OCI-LY7 (cell line): Measurements from ENCODE around the gene OR1I1. TPM values are rescaled to one million over a fixed set of nuclear protein-coding genes. Genes with fewer than 3 reads are reported as not detected.

ENCODE experiments used
- BruUV-seq: library from RNA; stranded (reverse); fragments of 400-500 nt; replicated peaks from 2 replicates; lab custom pipeline; 2021; lab: Mats Ljungman, UMichigan
- CTCF ChIA-PET: fragments of 300-600 bp; sonication (Branson Sonifier 250); formaldehyde crosslinking; loops from one replicate; lab custom pipeline; 2022; ENCODE audit warnings: antibody characterized with exemption; ENCODE audit not compliant: unreplicated experiment; lab: Charles Lee
- POLR2A ChIA-PET: fragments of 300-600 bp; sonication (Branson Sonifier 250); formaldehyde crosslinking; loops from one replicate; lab custom pipeline; 2022; ENCODE audit warnings: antibody characterized with exemption; lab: Charles Lee
- DNase-seq: peaks from one replicate; pipeline ENCODE4 v3.0.0-alpha.2; 2015; ENCODE audit warnings: low spot score
- H2AFZ ChIP-seq: fragments of 200-600 bp; sonication (generic), shearing (Covaris generic); 2 replicates; pipeline ENCODE4 v1.6.1; 2014; ENCODE audit warnings: mild to moderate bottlenecking, antibody characterized with exemption, low read length, moderate library complexity
- H3K27ac ChIP-seq: fragments of 200-600 bp; sonication (generic); 2 replicates; pipeline ENCODE4 v1.5.1; 2014; ENCODE audit warnings: mixed run types, low read depth, mild to moderate bottlenecking, moderate library complexity, low read length, inconsistent platforms; ENCODE audit not compliant: poor library complexity, severe bottlenecking
- H3K36me3 ChIP-seq: fragments of 200-600 bp; sonication (generic); 2 replicates; pipeline ENCODE4 v1.6.1; 2014; ENCODE audit warnings: mild to moderate bottlenecking, antibody characterized with exemption, low read length, moderate library complexity, mixed read lengths; ENCODE audit not compliant: insufficient read depth
- H3K4me1 ChIP-seq: fragments of 200-600 bp; sonication (generic); 2 replicates; pipeline ENCODE4 v1.5.1; 2014; ENCODE audit warnings: mild to moderate bottlenecking, low read length; ENCODE audit not compliant: insufficient read depth, poor library complexity, severe bottlenecking
- H3K4me2 ChIP-seq: fragments of 200-600 bp; sonication (generic); 2 replicates; pipeline ENCODE4 v1.6.1; 2014; ENCODE audit warnings: mild to moderate bottlenecking, low read length
- H3K4me3 ChIP-seq: fragments of 200-600 bp; sonication (generic); 2 replicates; pipeline ENCODE4 v1.5.1; 2014; ENCODE audit warnings: mild to moderate bottlenecking, low read depth, low read length; ENCODE audit not compliant: poor library complexity, severe bottlenecking
- H3K79me2 ChIP-seq: fragments of 200-600 bp; sonication (generic); 2 replicates; pipeline ENCODE4 v1.6.1; 2016; ENCODE audit warnings: low read depth, mild to moderate bottlenecking, low read length, moderate library complexity, mixed read lengths; ENCODE audit not compliant: insufficient read depth
- H3K9me2 ChIP-seq: fragments of 200-600 bp; sonication (generic); 2 replicates; pipeline ENCODE4 v1.6.1; 2016; ENCODE audit warnings: mild to moderate bottlenecking, low read length, mixed read lengths; ENCODE audit not compliant: insufficient read depth
- H3K9me3 ChIP-seq: fragments of 200-600 bp; sonication (generic); 2 replicates; pipeline ENCODE4 v1.6.1; 2014; ENCODE audit warnings: mild to moderate bottlenecking, mixed run types, low read length, mixed read lengths
- H4K20me1 ChIP-seq: fragments of 200-600 bp; sonication (generic); 2 replicates; pipeline ENCODE4 v1.6.1; 2014; ENCODE audit warnings: mild to moderate bottlenecking, antibody characterized with exemption, low read length, moderate library complexity, mixed read lengths; ENCODE audit not compliant: insufficient read depth
- EZH2phosphoT487 ChIP-seq: fragments of 200-600 bp; sonication (generic); IDR thresholded peaks from 2 replicates; pipeline ENCODE4 v1.6.1; 2018; ENCODE audit warnings: low read depth, borderline replicate concordance, mild to moderate bottlenecking, mixed run types, antibody characterized with exemption, low read length, moderate library complexity, mixed read lengths
- intact Hi-C: fragments of 100-400 bp; cut with micrococcal nuclease; formaldehyde crosslinking; loops from one replicate; pipeline ENCODE4 v1.10.0; 2022; ENCODE audit not compliant: unreplicated experiment
- total RNA-seq, 2 experiments: library from RNA; depleted of rRNA in 1 of 2; stranded (reverse); fragments of >200 nt in 1 of 2; shearing (Covaris generic) in 1 of 2; gene quantifications; 2 replicates each; pipeline ENCODE4 v1.2.3, GENCODE V29; 2014 to 2022
- TF ChIP-seq, protein P1 (sequence below): fragments of 200-600 bp; sonication (generic); conservative IDR thresholded peaks from 2 replicates; pipeline ENCODE4 v1.5.1; 2014; ENCODE audit warnings: mild to moderate bottlenecking, antibody characterized with exemption, low read length, moderate library complexity, mixed read lengths

Gene OR1I1
- total RNA-seq, 2 experiments from 2014 or later: not detected

DNA sequence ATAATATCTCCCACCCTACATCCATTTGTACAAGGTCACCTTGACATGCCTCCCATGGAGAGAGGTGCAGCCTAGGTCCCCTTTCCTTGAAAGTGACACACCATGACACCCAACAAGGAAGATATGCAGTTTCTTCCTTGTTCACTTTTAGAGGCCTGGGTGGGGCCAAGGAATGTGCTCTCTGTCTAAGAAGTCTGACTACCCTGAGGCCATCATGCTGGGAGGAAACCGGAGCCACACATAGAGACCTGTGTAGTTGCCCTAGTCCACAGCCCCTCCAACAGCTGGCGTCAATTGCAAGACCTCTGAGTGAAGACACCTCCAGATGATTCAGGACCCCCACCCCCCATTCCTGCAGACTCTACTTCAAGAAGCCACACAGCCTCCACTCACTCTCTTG, 36.2 kb downstream of the OR1I1 start:
- intact Hi-C loops: no loop called here
- H3K4me2 ChIP-seq: no peak overlapping the region
- no peak overlapping the region for H3K4me3 ChIP-seq
- CTCF ChIA-PET: no interaction called here
- no peaks in the 10 kb centered on the region for H3K79me2 ChIP-seq
- H3K9me2 ChIP-seq: no peaks in the 10 kb centered on the region
- no peak overlapping the region for H2AFZ ChIP-seq
- BruUV-seq: no TSS peak
- TF ChIP-seq, protein P1, sequence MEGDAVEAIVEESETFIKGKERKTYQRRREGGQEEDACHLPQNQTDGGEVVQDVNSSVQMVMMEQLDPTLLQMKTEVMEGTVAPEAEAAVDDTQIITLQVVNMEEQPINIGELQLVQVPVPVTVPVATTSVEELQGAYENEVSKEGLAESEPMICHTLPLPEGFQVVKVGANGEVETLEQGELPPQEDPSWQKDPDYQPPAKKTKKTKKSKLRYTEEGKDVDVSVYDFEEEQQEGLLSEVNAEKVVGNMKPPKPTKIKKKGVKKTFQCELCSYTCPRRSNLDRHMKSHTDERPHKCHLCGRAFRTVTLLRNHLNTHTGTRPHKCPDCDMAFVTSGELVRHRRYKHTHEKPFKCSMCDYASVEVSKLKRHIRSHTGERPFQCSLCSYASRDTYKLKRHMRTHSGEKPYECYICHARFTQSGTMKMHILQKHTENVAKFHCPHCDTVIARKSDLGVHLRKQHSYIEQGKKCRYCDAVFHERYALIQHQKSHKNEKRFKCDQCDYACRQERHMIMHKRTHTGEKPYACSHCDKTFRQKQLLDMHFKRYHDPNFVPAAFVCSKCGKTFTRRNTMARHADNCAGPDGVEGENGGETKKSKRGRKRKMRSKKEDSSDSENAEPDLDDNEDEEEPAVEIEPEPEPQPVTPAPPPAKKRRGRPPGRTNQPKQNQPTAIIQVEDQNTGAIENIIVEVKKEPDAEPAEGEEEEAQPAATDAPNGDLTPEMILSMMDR: no peak
- TF ChIP-seq EZH2phosphoT487: no peak
- no peaks in the 10 kb centered on the region for H4K20me1 ChIP-seq
- H3K27ac ChIP-seq: no peak overlapping the region
- DNase-seq: no peak
- no peaks in the 10 kb centered on the region for H3K9me3 ChIP-seq
- POLR2A ChIA-PET: no interaction called here
- H3K4me1 ChIP-seq: no peaks in the 10 kb centered on the region
- peaks cover 80% of the 10 kb centered on the region for H3K36me3 ChIP-seq

- Histone ChIP-seq H3K4me1 (peaks cover 3% of the 10 kb centered on the region), H3K9me2 (no peaks in the 10 kb centered on the region), H3K4me2 (no peak overlapping the region), H4K20me1 (no peaks in the 10 kb centered on the region), H3K27ac (no peak overlapping the region), H3K36me3 (peaks cover 82% of the 10 kb centered on the region), H2AFZ (no peak overlapping the region), H3K9me3 (no peaks in the 10 kb centered on the region), H3K4me3 (no peak overlapping the region), H3K79me2 (peaks cover 2% of the 10 kb centered on the region; the same call in 1 of the 2 replicates)
- no TSS peak for BruUV-seq
- DNase-seq: no peak
- TF ChIP-seq, protein P1: no peak
- no peak for TF ChIP-seq EZH2phosphoT487
- intact Hi-C loops: no loop called here
- POLR2A ChIA-PET: no interaction called here
- CTCF ChIA-PET: no interaction called here
Measured at GRCh38 chr19:15118789-15119494, 36.9 kb downstream of the OR1I1 start.
